ENCODE data around the gene TMEM151B.
"Not testable (repeated sequence)": the region's sequence is repeated elsewhere in the genome, so short reads cannot be mapped to it uniquely, and the experiment has no call there.

TMEM151B gene

GRCh38 chr6:44269921-44270525 is at the start of gene TMEM151B:
Gene TMEM151B, plus strand, starts transcription at chr6:44270450. Its CDS starts 293 bp downstream, at chr6:44270743.
- DNase-seq (ENCODE audit: low read depth): no peak

- no peak for DNase-seq (ENCODE audit: low read depth)
These were observed 49.3 kb upstream of the TMEM151B start for GRCh38 chr6:44220913-44221290.

DNA sequence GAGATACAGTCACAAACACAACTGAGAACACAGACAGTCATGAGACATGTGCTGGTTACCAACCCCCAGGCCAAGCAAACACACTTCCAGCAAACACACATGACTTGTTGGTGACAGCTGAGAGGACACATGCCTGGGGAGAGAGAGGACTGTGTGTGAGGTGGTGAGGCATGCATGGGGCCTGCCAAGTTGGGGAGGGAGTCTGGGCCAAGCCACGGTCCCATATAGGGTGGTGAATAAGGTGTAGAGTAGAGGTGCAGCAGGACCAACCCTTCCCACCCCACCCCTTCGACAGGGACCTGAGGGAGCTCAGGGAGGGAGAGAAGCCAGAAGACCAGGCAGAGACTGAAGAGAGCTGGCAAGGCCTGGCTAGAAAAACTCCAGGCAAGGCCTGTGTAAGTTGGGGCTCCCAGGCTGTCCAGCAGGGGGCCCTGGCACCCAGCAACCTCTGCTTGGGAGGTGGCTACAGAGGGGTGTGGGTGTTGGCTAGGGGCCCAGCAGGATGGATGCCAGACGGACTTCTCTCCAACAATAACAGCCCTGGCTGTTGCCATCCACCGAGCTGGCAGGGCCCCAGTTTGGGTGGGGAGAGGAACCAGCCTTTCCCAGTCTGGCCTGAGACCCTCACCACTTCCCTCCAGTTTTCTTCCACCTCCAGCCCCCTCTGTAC is 48.8 kb upstream of the TMEM151B start:
- no peak for DNase-seq (ENCODE audit: low read depth)

DNA sequence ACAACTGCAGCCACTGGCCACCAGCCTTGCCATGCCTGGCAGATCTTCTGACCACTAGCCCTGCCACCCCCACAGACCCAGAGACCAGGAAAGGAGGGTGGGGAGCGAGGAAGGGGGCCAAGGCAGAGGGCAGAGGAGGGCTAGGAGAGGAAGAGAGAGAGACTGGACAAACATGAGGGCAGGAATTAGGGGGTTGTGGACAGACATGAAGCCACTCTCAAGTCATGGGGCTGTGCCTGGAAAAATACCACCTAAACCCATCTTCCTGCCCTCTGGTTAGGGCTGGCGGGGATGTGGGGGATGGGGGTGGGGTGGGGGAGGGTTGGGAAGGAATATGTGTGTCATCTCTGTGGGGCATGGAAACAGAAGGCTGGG is 48.3 kb upstream of the TMEM151B start:
- no peak for DNase-seq (ENCODE audit: low read depth)

DNA sequence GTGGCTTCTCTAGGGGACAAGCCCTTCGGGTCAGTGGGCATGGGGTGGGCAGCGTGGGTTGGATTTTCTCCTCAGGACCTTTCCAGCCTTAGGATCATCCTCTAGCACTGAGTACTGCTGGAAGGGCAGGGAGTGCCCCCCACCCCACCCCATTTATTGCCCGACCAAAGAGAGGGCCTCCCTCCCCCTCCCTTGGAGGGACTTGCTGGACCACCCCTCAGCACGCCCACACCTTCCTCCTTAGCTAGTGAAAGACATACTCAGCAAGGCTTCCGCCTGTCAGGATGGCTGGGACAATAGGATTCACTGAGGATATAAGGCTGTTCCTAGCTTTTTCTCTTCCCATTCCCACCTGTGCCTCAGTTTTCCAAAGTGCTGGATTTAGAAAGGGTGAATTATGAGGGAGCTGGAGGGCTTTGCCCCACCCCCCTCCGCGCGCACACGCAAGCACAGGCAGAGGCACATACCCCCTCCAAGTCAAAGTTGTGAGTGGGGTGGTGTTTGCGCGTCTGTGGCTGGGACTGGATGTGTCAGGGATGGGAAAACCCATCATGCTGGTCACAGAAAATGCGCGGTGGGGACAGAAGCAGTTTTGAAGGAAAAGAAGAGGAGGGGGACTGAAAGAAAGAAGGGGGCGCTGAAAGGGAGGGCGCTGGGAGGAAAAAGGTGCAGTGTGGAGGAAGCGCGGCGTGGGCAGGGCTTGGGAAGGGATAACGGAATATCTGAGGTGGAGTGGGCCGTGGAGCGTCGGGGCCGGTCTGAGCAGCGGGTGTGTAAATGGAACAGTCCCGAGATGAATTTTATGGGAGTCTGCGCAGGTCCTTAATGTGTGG is 47.5 kb upstream of the TMEM151B start:
- DNase-seq (ENCODE audit: low read depth): no peak

GRCh38 chr6:44223319-44224028 is 46.8 kb upstream of the TMEM151B start, which contains the start of gene SLC29A1:
Gene SLC29A1, plus strand, starts transcription at chr6:44223595. Its CDS starts 3,719 bp downstream, at chr6:44227314.
- no peak for DNase-seq (ENCODE audit: low read depth)

GRCh38 chr6:44224029-44224964 is 46.0 kb upstream of the TMEM151B start:
- DNase-seq (ENCODE audit: low read depth): no peak

GRCh38 chr6:44224965-44225305 is 45.3 kb upstream of the TMEM151B start:
- DNase-seq (ENCODE audit: low read depth): no peak

DNA sequence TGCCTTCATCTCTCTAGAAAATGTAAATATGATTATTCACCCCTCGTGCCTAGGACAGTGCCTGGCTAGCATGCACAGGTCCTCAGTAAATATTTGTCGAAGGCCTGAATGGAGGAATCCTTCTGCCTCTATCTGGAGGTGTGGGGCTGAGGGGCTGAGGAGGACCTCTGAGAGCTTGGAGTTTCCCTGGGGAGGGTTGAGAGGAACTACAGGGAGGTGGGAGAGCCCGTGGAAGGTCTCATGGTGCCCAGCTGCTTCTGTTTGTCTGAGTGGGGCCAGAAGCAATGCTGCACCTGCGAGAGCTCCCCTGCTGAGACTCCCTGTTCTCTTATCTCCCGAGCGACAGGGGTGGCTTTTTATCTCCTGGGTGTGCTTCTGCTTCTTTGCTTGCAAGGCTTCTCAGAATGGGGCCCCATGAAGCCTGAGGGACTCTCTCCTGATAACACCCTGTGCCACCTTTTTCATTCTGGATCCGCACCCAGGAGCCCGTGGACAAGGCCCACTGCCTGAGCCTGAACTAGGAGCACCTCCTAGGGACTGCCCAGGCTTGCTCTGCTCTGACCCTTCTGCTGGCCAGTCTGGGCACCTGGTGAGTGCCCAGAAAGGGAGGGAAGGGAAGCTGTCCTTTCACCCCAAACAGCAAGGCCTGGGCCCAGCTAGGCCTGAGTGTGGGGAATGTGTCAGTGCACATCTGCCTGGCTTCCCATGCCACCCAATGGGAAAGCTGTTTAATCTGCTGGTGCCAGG is 44.5 kb upstream of the TMEM151B start:
- no peak for DNase-seq (ENCODE audit: low read depth)

DNA sequence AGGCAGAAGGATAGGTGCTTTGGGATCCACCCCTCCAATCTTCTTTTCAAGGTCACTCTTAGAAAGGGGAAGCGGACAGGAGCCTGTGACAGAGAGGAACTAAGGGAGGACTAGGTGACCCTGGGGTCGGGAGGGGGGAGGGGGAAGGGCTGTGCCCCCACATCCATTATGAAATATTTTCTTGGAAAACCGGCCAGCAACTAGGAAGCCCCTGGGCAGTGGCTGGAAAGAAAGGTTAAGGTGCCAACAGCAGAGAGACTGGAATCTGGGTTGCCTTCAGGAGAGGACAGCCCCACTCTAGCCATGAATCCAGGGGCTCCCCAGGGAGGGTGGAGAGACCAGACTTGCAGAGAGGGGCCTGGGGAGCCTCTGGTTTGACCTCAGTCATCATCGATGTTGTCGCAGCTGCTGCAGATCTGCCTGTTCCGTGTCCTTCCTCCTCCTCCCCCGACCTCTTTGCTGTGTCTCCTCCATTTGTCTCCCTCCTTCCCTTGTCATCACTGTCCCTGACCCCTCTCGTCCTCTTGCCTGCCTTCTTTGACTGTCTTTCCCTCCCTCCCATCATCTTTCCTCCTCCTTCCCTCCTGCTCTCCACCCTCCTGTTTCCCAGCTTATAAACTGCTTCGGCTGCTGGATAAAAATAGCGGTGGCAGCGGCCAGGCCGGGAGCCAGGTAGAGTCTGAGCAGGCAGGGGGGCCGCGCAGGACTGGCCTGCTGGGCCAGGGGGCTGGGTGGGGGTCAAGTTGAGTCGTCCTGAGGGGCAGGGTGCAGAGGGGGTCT is 43.7 kb upstream of the TMEM151B start:
- DNase-seq (ENCODE audit: low read depth): no peak

DNA sequence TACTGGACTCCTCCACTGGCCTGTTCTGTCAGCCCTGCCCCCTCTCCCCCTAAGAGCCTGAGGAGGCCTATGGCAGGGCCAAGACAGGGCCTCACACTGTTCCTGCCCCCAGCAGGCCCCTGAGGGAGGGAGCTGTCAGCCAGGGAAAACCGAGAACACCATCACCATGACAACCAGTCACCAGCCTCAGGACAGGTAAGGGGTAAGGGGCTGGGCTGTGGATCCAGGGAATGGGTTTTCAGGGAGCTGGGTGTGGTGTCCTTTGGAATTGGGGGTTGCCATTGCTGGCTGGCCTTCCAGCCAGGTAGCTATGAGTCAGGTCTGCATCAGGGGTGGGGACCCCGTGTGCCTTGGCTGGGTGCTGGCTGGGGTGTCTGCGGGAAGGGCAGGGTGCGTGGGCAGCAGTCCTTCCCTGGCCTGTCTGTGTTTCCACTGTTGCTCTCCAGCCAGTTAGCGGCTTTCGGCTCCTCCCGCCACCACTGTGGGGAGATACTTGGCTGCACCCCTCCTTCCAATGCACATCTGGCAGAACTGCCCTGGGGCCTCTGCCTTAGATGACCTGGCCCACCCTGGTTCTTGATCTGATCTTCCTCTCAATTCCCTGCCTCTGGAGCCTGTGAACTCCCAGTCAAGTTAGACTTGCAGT is 43.0 kb upstream of the TMEM151B start:
- no peak for DNase-seq (ENCODE audit: low read depth)

DNA sequence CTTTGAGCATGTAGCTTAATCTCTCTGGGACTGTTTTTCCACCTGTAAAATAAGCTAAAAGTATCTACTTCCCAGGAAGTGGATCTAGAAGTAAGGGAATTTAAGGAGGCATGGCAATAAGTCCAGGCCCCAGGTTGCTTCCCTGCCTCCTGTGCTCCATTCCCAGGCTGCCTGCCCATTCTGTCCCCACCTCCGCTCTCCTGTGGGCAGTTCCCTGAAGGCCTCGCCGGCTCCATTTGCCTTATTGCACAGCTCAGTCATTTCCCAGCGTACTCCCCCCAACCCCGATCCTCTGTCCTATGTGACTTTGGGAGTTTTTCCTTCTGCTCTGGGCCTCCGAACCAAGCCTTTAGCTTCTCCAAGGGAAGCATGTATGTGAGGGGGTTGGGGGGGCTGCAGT is 42.2 kb upstream of the TMEM151B start:
- no peak for DNase-seq (ENCODE audit: low read depth)

DNA sequence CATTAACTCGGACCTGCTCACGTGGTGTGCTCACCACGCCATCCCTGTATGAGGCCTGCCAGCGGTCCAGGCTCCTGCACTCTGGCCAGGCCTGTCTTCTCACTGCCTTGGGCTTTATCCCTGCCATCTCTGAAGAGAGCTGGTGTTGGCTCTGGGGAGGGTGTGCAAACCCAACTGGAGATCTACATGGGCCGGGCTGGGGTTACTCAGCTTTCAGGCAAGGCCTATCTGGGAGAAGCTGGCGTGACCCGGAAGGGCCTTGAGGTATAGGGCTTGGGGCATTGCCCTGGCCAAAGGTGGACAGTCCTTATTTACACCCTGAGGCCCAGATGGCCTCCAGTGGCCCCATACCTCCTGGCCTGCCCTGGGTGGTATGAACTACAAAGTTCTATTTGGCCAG is 41.8 kb upstream of the TMEM151B start:
- no peak for DNase-seq (ENCODE audit: low read depth)

GRCh38 chr6:44228836-44229235 is 41.4 kb upstream of the TMEM151B start:
- no peak for DNase-seq (ENCODE audit: low read depth)

DNA sequence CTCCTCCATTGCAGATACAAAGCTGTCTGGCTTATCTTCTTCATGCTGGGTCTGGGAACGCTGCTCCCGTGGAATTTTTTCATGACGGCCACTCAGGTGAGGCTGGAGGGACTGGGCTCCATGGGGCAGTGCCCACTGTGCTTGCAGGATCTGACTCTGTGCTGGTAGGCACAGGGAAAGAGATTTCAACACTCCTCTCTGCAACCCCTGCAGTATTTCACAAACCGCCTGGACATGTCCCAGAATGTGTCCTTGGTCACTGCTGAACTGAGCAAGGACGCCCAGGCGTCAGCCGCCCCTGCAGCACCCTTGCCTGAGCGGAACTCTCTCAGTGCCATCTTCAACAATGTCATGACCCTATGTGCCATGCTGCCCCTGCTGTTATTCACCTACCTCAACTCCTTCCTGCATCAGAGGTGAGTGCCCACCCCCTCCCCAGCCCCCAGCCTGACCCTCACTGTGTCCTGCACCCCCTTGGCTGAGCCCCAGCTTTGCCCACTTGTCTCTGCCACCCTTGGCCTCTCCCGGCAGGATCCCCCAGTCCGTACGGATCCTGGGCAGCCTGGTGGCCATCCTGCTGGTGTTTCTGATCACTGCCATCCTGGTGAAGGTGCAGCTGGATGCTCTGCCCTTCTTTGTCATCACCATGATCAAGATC is 40.7 kb upstream of the TMEM151B start:
- DNase-seq (ENCODE audit: low read depth): no peak

DNA sequence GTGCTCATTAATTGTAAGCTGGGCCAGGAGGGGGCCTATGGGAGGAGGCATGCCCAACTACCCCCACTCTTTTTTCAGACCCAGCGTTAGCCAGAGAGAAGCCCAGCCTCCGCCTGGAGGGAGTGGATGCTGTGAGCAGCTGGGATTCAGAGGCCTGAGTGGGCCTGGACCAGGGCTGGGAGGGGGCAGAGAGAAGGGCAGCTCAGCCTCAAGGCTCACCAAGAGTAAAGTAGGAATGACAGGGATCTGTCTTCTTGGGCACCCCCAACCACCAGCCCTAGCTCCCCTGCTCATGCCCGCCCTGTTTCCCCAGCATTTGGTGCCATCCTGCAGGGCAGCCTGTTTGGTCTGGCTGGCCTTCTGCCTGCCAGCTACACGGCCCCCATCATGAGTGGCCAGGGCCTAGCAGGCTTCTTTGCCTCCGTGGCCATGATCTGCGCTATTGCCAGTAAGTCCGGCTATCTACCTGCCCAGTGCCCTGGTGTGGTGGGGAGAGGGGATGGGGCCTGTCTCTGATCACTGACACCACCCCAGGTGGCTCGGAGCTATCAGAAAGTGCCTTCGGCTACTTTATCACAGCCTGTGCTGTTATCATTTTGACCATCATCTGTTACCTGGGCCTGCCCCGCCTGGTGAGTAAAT is 40.1 kb upstream of the TMEM151B start:
- DNase-seq (ENCODE audit: low read depth): no peak

GRCh38 chr6:44231426-44231825 is 38.8 kb upstream of the TMEM151B start:
- not testable (repeated sequence) for DNase-seq (ENCODE audit: low read depth)
